Measurements from ENCODE around the gene EMC9.
A peak's percentile ranks its signal among the peaks of the same experiment; 100 is the strongest.

The EMC9 gene

DNA sequence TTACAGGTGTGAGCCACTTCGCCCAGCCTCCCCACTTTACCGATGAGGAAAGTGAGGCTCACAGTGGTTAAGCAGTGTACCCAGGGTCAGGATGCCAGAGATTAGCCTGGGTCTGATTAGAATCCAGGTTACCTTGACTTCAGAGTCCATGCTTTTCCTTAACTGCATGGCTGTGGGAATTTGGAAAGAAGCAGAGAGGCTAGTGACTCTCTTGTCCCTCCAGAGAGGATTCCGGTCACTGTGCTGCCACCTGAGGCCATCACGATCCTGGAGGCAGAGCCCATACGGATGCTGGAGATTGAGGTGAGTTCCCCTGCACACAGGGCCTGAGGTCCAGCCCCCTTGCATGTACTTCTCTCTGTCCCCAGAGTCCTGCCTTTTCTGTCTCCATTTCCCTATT lies 35.2 kb upstream of the EMC9 start:
- no peak for DNase-seq

DNA sequence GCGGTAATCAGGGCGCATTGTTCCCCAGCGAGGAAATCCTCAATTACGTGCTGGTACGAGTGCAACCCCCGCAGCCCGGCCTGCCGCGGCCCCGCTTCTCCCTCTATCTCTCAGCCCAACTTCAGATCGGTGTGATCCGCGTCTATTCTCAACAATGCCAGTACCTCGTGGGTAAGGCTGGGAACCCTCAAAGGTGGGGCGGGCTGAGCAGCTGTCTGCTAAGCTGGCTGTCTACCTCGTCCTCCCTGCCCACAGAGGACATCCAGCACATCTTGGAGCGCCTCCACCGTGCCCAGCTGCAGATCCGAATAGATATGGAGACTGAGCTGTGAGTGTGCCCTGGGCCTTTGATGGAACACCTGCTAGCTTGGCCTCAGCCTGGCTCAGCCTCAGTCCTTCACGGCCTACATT lies 31.5 kb upstream of the EMC9 start:
- no peak for DNase-seq

DNA sequence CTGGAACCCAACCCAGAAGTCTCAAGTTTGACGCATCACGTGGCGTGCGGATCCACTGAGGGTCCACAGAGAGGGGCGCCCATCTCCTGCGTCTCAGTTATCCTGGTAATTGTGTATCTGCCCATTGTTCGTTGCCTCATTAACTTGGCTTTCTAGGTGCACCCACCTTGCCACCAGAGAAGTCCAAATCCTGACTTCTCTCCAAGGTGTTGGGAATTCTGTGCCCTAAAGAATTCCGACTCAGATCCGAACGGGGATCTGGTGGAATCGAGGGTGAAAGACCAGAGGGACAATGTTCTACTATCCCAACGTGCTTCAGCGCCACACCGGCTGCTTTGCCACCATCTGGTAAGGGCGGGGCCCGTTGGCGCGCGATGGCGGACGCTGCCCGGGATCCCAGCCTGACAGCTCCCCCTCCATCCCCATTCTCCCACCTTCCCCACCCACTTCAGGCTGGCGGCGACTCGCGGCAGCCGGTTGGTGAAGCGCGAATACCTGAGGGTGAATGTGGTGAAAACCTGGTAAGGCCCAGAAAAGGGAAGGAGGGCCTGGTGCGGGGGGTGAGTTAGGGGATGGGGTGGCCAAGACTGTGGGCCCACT lies 31.0 kb upstream of the EMC9 start:
- DNase-seq, result no peak

DNA sequence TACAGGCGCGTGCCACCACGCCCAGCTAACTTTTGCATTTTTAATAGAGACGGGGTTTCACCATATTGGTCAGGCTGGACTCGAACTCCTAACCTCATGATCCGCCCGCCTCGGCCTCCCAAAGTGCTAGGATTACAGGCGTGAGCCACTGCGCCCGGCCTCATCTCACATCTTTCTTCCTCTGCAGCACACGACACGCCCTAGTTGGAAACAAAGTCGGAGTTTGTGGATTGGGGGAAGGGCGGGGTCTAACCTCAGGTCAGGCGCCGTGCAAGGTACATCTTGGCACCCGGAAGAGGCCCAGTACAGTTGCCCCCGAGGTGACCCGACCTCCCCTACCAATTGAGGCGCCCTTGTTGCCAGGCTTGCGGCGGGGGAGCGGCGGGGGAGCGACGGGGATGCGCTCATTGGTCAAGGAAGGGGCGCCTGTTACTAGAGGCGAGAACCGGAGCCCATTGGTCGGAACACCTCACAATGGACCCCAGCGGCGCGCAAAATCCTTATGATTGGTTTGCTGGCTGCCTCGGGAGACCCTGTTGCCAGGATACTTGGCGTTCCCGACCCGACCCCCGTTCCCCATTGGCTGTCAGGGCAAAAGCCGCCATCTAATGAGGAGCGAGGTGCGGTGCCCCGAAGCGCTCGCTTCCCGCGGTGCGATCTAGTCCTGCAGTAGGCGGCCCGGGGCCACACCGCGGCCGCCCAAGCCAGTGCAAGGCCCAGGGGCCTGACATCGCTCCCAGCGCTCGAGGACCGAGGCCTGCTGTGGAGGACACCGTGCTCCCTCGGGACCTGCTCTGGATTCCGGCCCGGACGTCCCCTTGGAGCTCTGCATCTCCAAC lies 30.2 kb upstream of the EMC9 start, which contains the start of gene REC8:
TSS of gene REC8 (plus strand) at position 659 of the 839 bp plus-strand sequence. CDS start 473 bp downstream, outside the sequence.
- DNase-seq, result no peak

DNA sequence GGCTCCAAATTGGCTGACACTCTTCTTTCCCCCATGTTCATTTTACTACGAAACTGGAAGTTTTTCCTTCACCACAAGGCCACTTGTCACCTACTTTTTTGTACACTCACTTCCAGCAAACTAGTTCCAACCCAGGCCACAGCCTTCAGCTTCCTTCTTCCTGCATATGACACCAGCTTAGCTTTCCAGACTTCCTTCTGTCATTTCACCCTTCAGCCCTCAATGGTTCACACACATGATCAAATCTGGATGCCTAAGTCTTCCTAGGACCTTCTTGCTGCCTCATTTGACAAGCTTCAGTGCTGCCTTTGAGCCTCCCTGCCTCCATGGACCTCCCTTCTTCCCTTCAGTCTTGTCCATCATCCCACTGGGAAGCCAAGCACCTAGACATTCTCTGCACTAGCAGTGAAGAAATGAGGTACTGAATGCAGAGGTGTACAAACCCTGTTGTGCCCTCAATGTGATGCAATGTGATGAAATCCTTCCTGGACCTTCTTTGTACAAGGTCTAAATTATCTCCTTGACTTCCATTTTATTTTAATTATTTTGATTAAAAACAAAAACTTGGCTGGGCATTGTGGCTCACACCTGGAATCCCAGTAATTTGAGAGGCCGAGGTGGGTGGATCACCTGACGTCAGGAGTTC lies 26.2 kb upstream of the EMC9 start:
- DNase-seq, result no peak

DNA sequence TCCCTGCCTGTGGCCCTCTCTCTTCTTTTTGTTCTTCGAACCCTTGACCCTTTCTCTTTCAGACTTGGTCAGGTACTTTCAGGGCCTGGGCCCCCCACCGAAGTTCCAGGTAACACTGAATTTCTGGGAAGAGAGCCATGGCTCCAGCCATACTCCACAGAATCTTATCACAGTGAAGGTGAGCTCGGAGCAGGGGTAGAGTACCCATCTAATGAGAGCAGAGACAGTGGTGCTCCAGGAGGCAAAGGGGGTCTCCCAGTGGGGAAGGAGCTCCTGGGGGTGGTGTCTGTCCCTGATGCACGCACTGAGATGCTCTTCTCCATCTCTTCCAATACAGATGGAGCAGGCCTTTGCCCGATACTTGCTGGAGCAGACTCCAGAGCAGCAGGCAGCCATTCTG lies 24.4 kb upstream of the EMC9 start:
- no peak for DNase-seq

DNA sequence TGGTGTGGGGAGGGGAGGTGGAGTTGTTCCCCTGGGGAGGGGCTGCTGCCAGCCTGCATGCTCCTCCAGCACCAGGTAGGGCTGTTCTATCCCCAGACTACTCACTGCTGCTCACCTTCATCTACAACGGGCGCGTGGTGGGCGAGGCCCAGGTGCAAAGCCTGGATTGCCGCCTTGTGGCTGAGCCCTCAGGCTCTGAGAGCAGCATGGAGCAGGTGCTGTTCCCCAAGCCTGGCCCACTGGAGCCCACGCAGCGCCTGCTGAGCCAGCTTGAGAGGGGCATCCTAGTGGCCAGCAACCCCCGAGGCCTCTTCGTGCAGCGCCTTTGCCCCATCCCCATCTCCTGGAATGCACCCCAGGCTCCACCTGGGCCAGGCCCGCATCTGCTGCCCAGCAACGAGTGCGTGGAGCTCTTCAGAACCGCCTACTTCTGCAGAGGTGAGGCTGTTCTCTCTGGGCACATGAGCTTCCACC lies 23.2 kb upstream of the EMC9 start:
- DNase-seq, result no peak

DNA sequence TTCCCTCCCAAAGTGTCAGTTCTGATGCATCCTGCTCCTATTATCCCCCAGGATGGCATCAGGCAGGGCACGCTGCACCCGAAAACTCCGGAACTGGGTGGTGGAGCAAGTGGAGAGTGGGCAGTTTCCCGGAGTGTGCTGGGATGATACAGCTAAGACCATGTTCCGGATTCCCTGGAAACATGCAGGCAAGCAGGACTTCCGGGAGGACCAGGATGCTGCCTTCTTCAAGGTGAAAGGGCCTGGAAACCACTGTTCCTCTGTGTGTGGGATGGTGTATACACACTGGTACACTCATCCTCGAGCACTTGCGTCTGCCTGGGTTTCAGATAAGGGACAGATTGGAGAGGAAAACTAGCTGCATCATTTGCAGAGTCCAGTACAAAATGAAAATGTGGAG lies 20.7 kb upstream of the EMC9 start:
- no peak for DNase-seq

DNA sequence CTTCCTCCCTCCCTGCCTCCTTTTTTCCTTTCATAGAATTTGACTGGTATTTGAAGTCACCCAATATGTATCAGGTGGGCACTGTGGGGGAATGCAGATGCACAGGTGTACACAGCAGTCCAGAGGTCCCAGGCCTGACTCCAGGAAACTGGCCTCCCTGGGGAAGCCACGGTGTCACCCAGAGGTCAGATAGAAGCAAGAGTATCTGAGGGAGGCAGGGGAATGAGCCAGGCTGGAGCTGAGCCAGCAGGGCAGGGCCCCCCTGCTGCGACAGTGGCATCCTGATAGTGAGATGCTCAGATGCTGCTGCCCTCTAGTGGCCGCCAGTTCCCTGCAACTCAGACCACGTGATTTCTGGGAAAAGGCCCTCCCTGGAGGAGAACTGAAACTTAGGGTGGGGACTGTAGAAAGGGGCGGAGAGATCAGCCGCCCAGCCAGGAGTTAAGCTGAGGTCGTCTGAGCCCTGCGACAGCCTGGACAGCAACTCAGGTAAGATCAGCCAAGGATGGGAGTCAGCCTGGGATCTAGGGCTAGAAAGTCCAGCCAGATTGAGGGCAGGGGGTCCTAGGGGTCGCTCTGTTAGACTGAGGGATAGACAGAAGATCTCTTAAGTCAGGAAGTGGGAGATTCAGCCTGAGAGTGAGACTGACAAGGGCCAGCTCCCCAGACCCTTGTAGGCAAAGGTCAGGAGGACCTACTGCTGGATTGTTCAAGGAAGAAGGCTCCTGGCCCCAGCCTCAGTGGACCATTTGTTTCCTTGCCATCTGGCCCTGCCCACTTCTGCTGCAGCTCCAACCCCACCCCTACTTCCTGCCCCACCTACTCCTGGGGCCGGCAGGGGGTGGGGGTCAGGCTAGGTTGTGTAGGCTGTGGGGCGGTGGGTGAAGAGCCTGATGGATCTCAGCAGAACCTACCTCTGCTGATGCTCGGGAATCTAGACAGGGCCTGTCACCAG lies 19.7 kb upstream of the EMC9 start, which contains the start of gene IRF9:
TSS of gene IRF9 (plus strand) at position 416 of the 955 bp plus-strand sequence. CDS start 880 bp downstream, outside the sequence.
- DNase-seq, result peak; percentile 95

DNA sequence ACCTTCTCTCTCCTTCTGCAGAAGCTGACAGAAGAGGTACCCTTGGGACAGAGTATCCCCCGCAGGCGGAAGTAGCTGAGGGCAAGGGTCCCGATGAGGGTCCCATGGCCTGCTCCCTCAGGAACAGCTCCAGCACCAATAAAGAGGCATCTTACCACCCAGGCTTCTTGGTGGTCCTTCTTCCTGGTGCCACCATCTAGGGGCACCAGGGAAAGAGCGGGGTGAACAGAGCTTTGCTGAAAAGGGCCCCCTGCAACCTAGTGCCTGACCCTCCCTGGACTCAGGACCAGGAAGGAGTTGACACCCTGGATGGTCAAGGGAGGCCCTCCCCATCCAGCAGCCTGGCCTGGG lies 19.1 kb upstream of the EMC9 start:
- DNase-seq, result no peak

DNA sequence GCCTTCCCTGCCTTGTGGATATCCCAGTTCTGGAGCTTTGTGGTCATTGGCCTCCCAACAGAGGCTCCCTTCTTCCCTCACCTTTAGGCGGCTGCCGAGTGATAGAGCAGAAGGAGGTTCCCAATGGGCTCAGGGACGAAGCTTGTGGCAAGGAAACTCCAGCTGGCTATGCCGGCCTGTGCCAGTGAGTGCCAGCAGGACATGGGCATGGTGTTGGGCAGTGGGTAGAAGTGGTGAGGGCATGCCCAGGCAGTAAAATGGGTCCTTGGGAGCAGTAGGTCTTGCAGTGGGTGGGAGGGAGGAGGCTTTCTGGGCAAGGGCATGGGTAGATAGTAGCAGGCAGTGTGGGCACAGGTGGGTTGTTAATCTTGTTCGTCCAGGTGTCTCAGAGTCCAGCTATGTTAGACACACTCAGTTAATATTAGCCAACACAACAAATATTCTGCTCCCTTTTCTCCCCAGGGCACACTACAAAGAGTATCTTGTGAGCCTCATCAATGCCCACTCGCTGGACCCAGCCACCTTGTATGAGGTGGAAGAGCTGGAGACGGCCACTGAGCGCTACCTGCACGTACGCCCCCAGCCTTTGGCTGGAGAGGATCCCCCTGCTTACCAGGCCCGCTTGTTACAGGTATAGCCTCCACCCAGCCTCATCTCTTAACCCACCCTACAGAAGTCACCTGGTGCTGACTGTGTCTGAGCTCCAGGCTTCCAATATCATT lies 18.5 kb upstream of the EMC9 start:
- DNase-seq, result no peak

DNA sequence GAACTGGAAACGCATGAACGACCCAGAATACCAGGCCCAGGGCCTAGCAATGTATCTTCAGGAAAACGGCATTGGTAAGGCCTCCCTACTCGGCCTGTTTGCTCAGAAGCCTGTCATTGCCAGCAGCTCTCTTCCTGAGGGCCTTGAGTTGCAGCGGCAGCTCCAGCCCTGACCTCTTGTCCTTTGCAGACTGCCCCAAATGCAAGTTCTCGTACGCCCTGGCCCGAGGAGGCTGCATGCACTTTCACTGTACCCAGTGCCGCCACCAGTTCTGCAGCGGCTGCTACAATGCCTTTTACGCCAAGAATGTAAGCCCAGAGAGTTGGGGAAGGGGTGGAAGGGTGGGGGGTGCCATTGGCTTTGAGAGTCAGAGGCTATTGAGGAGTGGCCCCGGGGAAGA lies 15.9 kb upstream of the EMC9 start:
- DNase-seq, result no peak

DNA sequence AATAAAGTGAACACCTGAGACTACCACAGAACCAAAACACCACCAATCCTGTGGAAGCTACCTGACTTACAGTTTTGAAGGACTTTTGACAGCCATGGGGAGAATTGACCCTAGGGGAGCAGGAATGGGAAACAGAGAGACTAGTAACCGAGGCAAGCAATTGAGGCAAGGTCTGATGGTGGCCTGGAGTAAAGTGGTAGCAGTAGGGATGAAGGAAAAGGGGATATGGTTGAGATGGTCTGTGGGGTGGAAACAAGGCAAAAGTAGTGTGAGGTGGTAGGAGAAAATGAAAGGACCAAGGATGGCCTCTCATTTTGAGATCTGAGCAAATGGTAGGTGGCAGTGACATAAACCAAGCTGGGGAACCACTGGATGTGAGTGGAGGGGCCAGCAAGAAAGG lies 15.4 kb upstream of the EMC9 start:
- no peak for DNase-seq

DNA sequence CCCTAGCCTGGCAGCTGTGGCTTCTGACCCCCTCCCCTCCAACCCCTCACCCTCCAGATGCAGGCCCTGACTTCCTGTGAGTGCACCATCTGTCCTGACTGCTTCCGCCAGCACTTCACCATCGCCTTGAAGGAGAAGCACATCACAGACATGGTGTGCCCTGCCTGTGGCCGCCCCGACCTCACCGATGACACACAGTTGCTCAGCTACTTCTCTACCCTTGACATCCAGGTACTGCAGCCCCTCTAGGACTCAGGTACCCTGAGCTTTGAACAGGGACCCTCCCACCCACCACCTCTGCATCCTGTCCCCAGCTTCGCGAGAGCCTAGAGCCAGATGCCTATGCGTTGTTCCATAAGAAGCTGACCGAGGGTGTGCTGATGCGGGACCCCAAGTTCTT lies 13.7 kb upstream of the EMC9 start:
- no peak for DNase-seq

DNA sequence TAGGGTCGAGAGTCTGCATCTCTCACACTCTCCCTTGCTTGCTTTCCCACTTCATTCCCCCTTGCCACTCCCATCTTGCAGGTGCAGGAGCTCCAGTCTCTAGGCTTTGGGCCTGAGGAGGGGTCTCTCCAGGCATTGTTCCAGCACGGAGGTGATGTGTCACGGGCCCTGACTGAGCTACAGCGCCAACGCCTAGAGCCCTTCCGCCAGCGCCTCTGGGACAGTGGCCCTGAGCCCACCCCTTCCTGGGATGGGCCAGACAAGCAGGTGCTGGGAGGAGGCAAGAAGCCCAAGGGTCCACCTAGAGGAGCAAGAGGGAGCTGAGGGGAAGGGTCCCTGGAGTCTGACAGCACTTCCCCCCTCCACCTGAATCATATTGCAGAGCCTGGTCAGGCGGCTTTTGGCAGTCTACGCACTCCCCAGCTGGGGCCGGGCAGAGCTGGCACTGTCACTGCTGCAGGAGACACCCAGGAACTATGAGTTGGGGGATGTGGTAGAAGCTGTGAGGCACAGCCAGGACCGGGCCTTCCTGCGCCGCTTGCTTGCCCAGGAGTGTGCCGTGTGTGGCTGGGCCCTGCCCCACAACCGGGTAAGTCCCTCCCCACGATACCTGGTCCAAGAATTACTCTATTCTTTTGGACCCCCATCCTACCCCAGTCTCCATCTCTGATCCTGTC lies 10.2 kb upstream of the EMC9 start:
- no peak for DNase-seq

DNA sequence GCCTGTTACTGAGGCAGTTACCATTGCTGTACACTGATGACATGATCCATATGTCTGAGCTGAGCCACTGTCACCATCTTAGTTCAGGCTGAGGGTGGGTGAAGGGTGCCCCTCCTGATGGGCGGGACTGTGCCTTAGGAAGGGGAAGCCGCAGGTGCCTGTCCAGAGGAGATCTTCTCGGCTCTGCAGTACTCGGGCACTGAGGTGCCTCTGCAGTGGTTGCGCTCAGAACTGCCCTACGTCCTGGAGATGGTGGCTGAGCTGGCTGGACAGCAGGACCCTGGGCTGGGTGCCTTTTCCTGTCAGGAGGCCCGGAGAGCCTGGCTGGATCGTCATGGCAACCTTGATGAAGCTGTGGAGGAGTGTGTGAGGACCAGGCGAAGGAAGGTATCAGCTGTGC lies 9.6 kb upstream of the EMC9 start:
- DNase-seq, result no peak

DNA sequence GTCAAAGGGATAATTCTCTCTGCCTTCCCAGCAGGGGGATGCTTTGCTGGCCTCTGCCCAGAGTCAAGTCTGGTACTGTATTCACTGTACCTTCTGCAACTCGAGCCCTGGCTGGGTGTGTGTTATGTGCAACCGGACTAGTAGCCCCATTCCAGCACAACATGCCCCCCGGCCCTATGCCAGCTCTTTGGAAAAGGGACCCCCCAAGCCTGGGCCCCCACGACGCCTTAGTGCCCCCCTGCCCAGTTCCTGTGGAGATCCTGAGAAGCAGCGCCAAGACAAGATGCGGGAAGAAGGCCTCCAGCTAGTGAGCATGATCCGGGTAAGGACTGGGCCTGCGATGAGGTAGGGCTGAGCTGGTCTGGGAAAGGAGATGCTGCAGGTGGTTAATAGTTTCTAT lies 9.2 kb upstream of the EMC9 start:
- DNase-seq, result no peak

DNA sequence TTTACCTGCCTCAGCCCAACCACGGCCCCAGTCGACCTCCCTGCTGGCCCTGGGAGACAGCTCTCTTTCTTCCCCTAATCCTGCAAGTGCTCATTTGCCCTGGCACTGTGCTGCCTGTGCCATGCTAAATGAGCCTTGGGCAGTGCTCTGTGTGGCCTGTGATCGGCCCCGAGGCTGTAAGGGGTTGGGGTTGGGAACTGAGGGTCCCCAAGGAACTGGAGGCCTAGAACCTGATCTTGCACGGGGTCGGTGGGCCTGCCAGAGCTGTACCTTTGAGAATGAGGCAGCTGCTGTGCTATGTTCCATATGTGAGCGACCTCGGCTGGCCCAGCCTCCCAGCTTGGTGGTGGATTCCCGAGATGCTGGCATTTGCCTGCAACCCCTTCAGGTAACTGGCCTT lies 8.7 kb upstream of the EMC9 start:
- no peak for DNase-seq

DNA sequence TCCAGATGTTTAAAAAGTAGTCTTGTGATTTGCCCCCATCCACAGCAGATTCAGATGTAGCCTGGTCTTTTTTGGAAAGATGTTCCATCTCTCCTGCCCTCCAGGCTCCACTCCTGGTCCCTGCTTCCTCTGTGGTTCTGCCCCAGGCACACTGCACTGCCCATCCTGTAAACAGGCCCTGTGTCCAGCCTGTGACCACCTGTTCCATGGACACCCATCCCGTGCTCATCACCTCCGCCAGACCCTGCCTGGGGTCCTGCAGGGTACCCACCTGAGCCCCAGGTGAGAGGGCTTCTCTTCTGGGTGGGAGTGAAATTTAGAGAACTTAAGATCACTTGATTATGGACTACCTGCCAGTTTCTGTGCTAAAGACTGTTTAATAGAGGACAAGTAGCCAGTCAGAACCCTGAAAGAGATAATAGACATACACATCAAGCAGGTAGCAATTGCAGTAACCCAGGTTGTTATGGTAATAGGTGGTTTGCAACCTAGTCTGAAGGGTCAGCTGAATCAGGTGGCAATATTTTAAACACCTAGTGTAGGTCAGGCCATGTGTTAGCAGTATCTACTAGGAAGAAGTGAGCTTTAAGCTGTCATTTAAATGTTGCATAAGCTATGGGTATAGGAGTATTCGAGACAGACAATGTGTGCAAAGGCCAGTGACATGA lies 8.0 kb upstream of the EMC9 start:
- DNase-seq, result no peak

DNA sequence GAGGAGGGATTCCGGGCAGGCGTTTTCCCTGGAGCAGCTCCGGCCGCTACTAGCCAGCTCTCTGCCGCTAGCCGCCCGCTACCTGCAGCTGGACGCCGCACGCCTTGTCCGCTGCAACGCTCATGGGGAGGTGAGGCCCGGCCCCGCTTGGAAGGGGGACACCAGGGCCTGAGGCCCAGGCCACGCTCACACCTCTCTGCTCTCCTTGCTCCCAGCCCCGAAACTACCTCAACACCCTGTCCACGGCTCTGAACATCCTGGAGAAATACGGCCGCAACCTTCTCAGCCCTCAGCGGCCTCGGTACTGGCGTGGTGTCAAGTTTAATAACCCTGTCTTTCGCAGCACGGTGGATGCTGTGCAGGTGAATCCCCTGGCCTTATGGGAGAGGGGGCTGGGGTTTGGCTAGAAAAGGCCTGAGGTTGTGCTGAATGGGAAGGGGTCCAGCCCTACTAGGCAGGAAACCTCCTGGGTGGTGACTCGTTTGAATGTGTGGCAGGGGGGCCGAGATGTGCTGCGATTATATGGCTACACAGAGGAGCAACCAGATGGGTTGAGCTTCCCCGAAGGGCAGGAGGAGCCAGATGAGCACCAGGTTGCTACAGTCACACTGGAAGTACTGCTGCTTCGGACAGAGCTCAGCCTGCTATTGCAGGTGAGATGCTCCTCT lies 6.5 kb upstream of the EMC9 start:
- no peak for DNase-seq

Data from NCI-H2029 (cell line).